ENCODE data around the gene CHSY3.

CHSY3 gene

DNA sequence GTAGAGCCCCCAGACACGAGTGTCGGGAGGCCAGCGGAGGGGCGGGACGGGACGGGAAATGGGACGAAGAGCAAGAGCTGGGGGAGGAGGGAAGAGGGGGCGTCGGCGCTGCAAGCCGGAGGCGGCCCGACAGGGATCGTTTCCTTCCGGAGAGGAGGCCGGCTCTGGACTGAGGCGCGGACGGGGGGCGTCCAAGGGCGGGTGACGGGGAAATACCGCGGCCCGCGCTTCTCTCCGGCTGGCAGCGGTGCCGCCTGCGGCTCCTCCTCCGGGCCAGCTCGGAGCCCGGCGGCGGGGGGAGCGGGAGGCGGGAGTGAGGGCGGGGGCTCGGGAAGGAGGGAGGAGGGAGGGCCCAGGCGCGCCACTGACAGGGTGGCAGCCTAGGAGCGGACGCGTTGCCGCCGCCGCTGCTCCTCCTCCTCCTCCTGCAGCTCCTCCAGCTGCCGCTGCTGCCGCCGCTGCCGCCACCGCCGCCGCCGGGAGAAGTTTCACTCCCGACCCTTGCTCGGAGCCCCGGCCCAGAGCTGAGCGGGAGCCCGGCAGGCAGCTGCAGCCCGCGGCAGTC, at the start of gene CHSY3:
CHSY3 (plus strand) TSS at position 364 of the 565 bp plus-strand sequence.
- peak; percentile 77 for DNase-seq (ENCODE audit: low spot score)

DNA sequence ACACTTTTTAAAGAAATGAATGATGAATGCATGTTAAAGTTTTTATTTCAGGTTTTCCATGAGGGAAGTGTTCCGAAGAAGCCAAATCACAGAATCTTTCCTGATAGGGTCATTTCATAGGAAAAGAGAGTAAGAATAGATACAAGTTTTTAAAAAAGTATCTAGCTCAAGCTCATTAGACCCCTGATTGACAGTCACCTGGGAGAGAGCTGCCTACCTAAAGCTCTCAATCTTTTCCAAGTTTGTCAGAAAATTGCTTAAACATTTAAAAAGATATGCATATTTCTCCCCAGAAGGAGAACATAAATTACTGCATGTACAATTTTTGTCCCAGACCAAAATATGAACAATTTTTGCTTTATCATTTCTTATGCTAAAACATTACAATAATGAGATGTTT, 47.9 kb upstream of the CHSY3 start:
- DNase-seq (ENCODE audit: low spot score) = no peak

DNA sequence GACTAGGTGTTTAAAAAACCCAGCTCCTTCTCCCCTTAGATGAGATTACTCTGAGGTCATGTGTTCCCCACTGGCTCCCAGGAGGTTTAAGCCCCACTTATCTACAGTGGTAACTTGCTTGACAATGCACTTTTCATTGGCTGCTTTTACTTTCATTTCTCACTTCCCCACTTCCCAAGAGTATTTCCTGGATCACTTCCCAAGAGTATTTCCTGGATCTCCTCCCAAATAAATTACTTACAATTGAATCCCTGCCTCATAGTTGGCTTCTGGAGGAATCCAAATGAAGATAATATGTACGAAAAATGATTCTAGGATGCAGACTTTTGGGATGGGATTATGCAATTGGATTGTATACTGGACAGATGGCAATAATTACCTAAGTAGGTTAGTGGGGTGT, 47.1 kb upstream of the CHSY3 start:
- no peak for DNase-seq (ENCODE audit: low spot score)

DNA sequence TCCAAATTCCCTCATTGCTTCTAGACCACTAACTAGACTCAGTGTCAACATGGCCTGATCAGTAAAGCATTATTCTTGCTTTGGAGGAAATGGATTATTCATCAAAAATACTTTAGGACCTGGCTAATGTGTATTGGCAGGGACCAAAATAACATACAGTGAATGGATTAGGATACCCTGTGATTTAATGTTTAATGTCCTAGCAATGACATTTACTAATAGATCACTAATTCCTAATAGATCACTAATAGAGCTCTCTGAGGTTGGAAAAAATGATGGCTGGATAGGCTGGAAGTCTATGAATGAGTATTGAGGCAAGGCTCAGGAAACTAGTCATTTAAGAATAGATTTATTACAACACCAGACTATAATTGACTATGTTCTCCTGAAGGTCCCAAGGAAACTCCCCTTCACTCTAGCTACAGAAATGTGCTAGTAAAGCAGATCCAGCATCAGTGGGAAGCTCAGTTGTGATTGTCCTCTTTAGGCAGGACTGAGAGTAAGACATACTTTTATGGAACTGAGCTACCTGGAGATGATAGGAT, 46.1 kb upstream of the CHSY3 start:
- no peak for DNase-seq (ENCODE audit: low spot score)

DNA sequence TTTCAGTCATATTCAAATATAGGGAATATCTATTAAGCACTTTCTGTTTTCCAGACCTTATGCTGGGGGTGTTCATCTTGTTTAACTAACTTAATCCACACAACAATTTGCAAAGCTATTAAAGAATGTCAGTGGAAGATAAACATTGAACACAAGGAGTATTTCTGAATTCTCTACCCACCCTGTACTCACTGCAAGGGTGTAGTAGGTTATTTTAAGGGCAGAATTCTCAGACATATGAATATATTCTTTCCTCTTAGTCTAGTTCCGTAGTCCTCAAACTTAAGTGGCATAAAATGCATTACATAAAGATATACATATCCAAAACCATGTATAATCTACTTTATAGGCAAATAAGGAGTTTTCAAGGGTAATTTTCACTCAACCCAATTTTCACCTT, 19.9 kb upstream of the CHSY3 start:
- no peak for DNase-seq (ENCODE audit: low spot score)

DNA sequence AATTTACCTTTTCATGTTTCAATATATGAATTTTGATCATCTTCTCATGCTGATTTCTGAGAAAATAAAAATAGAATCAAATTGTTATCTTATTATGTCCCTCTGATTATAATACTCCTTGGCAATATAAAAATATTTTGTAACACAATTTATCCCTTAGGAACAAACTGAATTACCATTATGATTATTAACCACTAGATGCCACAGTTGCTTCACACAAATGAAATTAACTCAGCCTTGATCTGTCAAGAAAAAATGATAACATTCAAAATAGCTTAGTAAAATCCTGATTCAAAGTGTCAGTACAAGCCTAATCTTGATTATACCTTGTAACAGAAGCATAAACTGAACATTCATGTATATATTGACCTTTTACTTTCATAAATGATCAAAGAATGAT, 4.8 kb upstream of the CHSY3 start:
- peak; percentile 36 for DNase-seq (ENCODE audit: low spot score)

DNA sequence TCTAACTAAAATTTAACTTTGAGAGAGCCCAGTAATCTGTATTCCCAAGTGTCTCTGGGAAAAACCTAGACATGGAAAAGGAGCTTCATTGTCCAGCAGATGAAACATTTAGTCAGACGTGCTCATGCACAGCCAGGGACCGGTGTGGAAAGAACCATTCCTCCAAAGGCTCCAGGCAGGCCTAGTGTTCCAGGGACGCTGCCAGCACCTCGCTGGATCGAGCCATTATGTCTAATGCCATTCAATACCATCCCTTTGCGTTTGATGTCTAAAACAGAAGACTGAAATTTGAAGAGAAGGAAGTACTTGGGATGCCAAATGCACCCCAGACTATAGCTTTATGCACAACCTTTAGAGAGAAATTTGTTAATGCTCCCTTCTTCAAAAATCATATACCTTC, 1.4 kb upstream of the CHSY3 start:
- DNase-seq (ENCODE audit: low spot score) = no peak

DNA sequence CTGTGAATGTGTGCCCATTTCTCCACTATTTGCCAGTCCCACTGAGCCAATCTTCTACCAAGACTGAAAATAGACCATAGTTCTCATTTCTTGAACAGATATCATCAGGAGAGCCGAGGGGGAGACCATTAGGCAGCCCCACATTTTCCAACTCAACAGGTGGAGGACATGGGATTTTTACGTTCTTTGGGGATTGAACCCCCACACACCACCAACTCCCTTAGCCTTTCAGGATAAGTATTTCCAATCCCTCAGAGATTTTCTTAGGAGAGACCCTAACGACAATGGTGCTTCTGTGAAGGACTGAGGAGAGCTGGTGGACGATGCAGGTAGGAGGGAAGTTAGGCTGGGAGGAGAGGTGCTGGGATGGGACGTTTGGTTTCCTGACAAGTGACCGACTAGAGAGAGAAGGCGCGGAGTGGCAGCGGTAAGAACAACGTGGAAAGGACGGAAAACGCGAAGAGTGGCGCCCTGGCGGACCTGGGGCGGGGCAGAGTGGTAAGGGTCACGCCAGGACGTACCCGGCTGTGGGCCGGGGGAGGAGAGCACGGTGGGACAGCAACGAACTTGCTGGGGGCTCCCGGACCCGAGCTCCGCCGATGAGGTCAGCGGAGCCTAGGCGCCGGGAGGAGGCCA, 681 bp upstream of the CHSY3 start:
- DNase-seq (ENCODE audit: low spot score) = peak; percentile 17

DNA sequence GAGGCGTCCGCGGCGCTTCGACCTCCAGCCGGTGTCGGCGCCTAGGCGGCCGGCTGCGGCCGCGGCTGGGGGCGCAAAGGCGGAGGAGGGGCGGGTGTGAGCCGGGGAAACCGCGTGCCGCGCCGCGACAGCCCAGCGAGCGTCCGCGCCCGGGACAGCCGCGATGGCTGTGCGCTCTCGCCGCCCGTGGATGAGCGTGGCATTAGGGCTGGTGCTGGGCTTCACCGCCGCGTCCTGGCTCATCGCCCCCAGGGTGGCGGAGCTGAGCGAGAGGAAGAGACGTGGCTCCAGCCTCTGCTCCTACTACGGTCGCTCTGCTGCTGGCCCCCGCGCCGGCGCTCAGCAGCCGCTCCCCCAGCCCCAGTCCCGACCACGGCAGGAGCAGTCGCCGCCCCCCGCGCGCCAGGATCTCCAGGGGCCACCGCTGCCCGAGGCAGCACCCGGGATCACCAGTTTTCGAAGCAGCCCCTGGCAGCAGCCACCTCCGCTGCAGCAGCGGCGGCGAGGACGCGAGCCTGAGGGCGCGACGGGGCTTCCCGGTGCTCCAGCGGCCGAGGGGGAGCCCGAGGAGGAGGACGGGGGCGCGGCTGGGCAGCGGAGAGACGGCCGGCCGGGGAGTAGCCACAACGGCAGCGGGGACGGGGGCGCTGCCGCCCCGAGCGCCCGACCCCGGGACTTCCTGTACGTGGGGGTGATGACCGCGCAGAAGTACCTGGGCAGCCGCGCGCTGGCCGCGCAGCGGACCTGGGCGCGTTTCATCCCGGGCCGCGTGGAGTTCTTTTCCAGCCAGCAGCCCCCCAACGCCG, 605 bp downstream of the CHSY3 start:
- DNase-seq (ENCODE audit: low spot score) = peak; percentile 14

DNA sequence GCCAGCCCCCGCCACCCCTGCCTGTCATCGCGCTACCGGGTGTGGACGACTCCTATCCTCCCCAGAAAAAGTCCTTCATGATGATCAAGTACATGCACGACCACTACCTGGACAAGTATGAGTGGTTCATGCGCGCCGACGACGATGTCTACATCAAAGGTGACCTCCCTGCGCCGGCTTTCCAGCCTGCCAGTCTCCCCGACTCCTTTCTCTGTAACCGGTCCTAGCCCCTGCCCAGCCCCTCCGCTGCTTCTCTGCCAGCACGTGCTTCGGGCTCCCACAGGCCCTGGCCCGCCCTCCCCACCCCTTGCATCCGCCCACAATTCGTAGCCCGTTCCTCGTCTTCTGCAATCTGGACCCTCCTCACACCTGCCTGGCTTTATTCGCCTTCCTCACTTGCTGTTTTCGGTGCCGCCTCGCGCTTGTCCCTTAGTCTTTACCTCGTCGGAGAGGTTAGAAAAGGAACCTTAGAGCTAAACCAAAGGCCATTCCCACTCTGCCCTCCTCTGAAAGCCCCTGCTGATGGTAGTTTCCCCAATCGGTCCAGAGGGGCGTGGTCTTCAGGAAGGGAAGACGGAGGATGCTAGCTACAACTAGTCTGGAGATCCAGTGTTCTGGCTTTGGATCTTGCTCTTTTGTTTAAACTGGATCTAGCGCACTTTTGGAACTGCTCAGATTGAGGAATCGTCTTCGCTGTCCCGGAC, 1.4 kb downstream of the CHSY3 start:
- peak; percentile 25 for DNase-seq (ENCODE audit: low spot score)

DNA sequence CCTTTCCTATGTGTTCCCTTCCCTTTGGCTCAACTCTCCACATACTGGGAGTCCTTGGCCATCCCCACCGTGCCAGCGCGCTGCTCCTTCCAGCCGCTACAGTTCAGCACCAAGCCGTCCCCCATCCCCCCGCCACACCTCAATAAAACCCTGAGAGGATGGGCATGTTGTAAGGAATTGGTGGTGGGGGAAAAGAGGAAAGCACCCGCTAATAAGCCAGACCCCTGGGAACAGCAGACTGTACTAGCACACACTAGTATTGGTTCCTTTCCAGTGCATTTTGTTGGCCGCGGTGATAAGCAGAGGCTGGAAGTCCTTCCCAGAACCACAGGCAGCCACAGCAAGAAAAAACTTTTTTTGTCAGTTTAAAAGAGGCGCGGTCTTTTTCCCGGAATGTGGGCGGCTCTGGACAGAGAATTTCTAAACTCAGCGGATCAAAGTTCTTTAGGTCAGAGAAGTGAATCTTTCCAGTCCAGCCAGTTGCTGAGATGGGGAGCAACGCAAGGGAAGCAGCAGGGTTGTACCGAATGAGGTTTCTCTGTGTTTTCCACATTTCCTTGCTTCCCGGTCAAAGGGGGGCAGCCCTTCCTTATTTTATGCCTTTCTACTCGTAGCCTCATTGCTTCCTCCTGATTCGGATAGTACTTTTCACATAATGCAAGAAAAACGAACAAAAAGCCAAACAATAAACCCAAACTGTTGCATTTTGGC, 2.1 kb downstream of the CHSY3 start:
- peak; percentile 8 for DNase-seq (ENCODE audit: low spot score)

DNA sequence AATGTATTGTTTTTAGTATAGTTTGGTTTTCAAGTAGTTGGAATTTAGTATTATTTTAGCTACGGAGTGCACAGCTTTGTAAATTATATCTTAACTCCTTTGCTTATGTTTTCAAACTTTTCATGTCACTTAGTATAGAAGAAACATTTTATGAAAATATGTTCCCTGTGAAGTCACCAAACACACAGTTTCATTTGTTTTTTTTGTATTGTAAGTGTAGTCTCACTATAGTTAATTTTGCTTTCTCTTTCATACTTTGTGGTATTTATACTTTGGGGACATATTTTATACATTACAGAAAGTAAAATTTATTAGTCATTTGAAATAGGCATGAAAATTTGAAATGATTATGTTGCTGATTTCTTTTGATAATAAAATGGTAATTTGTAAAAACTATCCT, 5.0 kb downstream of the CHSY3 start:
- no peak for DNase-seq (ENCODE audit: low spot score)

DNA sequence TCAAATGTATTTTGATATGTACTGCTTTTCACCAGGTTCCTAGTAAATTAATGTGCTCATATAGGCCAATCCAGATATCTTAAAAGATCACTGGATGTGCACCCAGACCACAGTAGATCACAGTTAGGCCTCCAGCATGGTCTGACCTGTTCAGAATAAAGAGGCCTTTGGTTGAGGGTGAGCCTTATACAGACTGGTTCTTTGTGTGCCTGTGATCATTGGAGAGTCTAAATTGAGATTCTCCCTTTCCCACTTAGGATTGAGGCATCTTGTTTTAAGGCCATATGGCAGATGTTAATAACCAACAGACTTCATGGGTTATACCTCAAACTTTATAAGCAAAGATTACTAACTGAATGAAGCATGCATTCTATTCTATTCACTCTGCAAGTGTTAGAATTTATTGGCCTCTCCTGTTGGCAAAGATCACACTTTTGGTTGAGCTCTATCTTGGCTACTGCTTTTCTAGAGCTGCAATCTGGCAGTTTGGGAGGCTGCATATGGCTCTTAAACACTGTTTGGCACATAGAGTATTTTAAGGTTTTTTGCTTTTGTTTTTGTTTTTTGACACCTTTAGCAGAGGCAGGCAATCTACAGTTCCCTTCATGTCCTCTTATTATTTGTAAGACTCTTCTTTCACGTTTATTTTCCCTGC, 8.5 kb downstream of the CHSY3 start:
- no peak for DNase-seq (ENCODE audit: low spot score)

DNA sequence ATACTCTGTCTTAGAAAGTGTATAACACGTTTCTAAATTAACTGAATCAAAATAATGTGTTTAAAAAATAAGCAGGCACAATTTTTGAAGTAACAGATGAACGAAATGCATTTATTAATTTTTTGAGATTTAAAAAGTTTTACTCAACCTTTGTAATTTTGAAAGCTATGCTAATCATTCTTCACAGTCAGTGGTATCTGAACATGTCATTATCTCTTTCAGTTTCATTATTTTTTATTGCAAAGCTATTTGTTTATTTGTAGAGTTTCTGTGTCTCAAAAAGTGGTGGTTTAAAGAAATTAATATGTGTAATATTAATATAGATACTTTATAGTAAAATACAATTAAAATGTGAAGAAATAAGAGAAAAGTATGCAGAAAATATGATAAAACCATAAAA, 11.2 kb downstream of the CHSY3 start:
- DNase-seq (ENCODE audit: low spot score) = no peak

DNA sequence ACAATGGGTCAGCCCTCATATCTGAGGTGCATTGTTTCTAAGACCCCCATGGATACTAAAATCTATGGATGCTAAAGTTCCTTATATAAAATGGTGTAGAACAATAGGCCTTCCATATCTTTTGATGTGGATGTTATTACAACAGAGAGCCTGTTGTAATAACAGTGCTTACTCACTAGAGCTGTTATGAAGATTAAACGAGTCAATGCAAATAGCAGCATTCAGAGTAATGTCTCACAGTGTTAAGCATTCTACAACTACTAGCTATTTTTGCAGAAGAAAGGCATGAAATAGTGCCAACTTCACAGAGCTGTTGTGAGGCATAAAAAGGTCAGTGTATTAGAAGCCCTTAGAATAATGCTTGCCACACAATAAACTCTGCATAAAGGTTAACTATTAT, 13.0 kb downstream of the CHSY3 start:
- DNase-seq (ENCODE audit: low spot score) = no peak

DNA sequence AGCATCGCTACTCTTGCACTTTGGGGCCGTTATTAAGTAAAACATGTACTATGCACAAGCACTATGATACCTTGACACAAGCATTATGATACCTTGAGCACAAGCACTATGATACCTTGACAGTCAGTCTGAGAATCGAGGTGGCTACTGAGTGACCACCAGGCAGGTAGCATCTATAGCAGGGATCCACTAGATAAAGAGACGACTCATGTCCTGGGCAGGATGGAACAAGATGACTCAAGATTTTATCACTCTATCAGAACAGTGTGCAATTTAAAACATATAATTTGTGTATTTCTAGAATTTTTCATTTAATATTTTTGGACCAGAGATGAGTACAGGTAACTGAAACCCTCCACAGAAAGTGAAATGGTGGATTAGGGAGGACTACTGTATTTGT, 16.9 kb downstream of the CHSY3 start:
- DNase-seq (ENCODE audit: low spot score) = no peak

DNA sequence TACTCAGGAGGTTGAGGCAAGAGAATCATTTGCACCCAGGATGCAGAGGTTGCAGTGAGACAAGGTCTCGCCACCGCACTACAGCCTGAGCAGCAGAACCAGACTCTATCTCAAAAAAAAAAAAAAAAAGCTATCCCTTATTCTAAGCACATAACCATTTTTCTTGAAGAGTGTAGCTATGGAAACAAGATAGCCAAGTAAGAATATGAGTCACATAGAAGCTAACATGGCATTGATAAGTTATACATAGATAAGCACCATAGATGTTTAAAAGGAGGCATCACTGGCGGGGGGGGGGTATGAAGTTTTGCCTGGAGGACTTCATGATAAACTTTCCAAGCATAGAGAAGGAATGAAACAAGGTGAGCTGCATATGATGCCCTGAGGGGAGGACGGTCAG, 26.0 kb downstream of the CHSY3 start:
- no peak for DNase-seq (ENCODE audit: low spot score)

DNA sequence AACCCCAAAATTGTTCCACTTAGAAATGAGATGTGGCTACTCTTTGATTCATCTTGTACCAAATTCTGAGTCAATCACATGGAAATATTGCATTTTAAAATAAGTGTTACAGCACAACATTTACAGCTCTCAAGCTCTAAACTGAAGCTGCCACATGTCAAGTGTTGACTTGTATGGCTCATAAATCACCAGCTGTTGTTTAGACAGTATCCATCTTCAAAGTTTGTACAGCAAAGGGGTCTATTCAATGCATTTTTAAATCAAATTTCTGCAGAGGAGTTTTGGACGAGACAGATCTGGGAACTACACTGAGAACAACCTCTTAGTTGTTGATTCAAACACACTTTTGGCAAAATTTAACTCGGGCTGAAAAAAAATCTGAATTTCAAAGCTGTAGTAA, 31.4 kb downstream of the CHSY3 start:
- DNase-seq (ENCODE audit: low spot score) = no peak

DNA sequence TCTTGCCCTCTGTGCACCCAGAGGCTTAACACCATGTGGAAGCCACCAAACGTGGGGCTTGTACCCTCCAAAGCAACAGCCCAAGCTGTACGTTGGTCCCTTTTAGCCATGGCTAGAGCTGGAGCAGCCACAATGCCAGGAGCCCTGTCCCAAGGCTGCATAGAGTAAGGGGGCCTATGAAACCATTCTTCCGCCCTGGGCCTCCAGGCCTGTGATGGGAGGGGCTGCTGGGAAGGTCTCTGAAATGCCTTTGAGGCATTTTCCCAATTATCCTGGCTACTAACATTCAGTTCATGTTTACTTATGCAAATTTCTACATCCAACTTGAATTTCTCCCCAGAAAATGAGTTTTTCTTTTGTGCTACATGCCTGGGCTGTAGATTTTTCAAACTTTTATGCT, 33.8 kb downstream of the CHSY3 start:
- DNase-seq (ENCODE audit: low spot score) = no peak

DNA sequence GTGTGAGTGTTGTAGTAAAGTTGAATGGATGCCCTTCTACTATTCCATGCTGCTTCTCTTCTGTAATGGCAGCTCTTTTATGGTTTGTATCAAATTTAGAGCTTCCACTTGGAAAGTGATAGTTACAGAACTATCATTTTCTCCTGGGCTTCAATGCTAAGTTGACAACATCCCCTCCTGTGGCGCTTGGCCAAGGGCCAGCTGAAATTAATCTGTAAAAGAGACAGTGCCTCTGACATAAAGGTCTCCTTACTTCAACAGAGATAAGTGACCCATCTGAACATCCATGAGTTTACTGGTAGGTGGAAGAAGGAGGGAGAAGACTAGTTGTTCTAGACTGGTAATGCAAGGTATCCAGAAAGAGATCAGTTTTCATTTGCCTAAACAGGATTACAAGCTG, 39.7 kb downstream of the CHSY3 start:
- DNase-seq (ENCODE audit: low spot score) = no peak

DNA sequence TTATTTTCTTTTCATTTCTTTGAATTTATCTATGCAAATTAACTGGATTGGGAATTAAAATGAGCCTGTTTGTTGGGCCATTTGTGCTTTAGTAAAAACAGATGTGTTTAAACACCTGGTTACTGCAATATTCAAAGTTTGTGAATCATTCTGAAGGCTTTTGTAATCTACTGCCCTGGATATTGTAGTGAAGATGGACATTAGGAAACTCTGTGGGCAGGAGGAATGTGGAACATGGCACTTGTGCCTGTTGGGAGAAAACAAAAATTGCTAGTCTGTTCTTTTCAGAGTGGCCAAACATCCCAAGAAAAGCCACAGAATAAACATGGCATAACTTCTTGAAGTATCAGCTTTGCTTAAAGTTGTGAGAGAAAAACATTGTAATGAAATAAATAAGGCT, 40.8 kb downstream of the CHSY3 start:
- no peak for DNase-seq (ENCODE audit: low spot score)

Measured in SW480 (cell line).